Karpas-422 (cell line): ENCODE data around the gene NETO2. TPM values are rescaled to one million over a fixed set of nuclear protein-coding genes. Genes with fewer than 3 reads are reported as not detected.
"Not testable (repeated sequence)": the region's sequence is repeated elsewhere in the genome, so short reads cannot be mapped to it uniquely, and the experiment has no call there.

ENCODE experiments used
- DNase-seq: peaks from one replicate; pipeline ENCODE4 v3.0.0-alpha.2; 2015
- H2AFZ ChIP-seq: fragments of 200-600 bp; sonication (generic); 2 replicates; pipeline ENCODE4 v1.6.1; 2014; ENCODE audit warnings: antibody characterized with exemption, low read length, mixed read lengths
- H3K27ac ChIP-seq: fragments of 200-600 bp; sonication (generic); 2 replicates; pipeline ENCODE4 v1.5.1; 2014; ENCODE audit warnings: mild to moderate bottlenecking, low read length, moderate library complexity
- H3K27me3 ChIP-seq: fragments of 200-600 bp; sonication (generic); 2 replicates; pipeline ENCODE4 v1.6.1; 2014; ENCODE audit warnings: low read length, mixed read lengths
- H3K36me3 ChIP-seq: fragments of 200-600 bp; sonication (generic); 2 replicates; pipeline ENCODE4 v1.6.1; 2014; ENCODE audit warnings: low read length, mixed read lengths; ENCODE audit not compliant: insufficient read depth
- H3K4me1 ChIP-seq: fragments of 200-600 bp; sonication (generic); 2 replicates; pipeline ENCODE4 v1.6.1; 2014; ENCODE audit warnings: mild to moderate bottlenecking, low read length, mixed read lengths
- H3K4me2 ChIP-seq: fragments of 200-600 bp; sonication (generic); 2 replicates; pipeline ENCODE4 v1.6.1; 2014; ENCODE audit warnings: low read length, low read depth, mild to moderate bottlenecking; ENCODE audit not compliant: poor library complexity, severe bottlenecking
- H3K4me3 ChIP-seq: fragments of 200-600 bp; sonication (generic); 2 replicates; pipeline ENCODE4 v1.5.1; 2014; ENCODE audit warnings: mild to moderate bottlenecking, antibody characterized with exemption, low read length, mixed read lengths
- H3K79me2 ChIP-seq: fragments of 200-600 bp; sonication (generic); 2 replicates; pipeline ENCODE4 v1.6.1; 2014; ENCODE audit warnings: mild to moderate bottlenecking, low read length, mixed read lengths
- H3K9ac ChIP-seq: fragments of 200-600 bp; sonication (generic); 2 replicates; pipeline ENCODE4 v1.6.0; 2014; ENCODE audit warnings: low read length
- H3K9me2 ChIP-seq: fragments of 200-600 bp; sonication (generic), shearing (Covaris generic); replicated peaks from 2 replicates; pipeline ENCODE4 v1.6.0; 2014; ENCODE audit warnings: mild to moderate bottlenecking, low read length, moderate library complexity; ENCODE audit not compliant: insufficient read depth
- H3K9me3 ChIP-seq: fragments of 300-700, 200-600 bp; sonication (generic); 2 replicates; pipeline ENCODE4 v1.6.1; 2014; ENCODE audit warnings: low read length, mixed read lengths
- H4K20me1 ChIP-seq: fragments of 200-600 bp; sonication (generic); 2 replicates; pipeline ENCODE4 v1.6.1; 2014; ENCODE audit warnings: mild to moderate bottlenecking, antibody characterized with exemption, low read length, low read depth; ENCODE audit not compliant: insufficient read depth
- total RNA-seq: library from RNA; depleted of rRNA; stranded (reverse); fragments of >200 nt; shearing (Covaris generic); gene quantifications from 2 replicates; pipeline ENCODE4 v1.2.3, GENCODE V29; 2014; ENCODE audit warnings: low replicate concordance

The NETO2 gene
- total RNA-seq, 1 experiment from 2014 or later, result 83.9 TPM

- no peaks in the 10 kb centered on the region for H3K79me2 ChIP-seq
- no peaks in the 10 kb centered on the region for H3K4me1 ChIP-seq
- no peak overlapping the region for H3K4me3 ChIP-seq
- no peak overlapping the region for H2AFZ ChIP-seq
- no peak for DNase-seq
- H4K20me1 ChIP-seq, result no peaks in the 10 kb centered on the region
- no peaks in the 10 kb centered on the region for H3K9me3 ChIP-seq
- no peaks in the 10 kb centered on the region for H3K36me3 ChIP-seq
- H3K9ac ChIP-seq, result no peak overlapping the region
- H3K27me3 ChIP-seq, result no peaks in the 10 kb centered on the region
- H3K9me2 ChIP-seq, result no peaks in the 10 kb centered on the region
- no peak overlapping the region for H3K27ac ChIP-seq
- H3K4me2 ChIP-seq, result no peak overlapping the region
Measured at GRCh38 chr16:47059991-47060390, 83.8 kb downstream of the NETO2 start.

DNA sequence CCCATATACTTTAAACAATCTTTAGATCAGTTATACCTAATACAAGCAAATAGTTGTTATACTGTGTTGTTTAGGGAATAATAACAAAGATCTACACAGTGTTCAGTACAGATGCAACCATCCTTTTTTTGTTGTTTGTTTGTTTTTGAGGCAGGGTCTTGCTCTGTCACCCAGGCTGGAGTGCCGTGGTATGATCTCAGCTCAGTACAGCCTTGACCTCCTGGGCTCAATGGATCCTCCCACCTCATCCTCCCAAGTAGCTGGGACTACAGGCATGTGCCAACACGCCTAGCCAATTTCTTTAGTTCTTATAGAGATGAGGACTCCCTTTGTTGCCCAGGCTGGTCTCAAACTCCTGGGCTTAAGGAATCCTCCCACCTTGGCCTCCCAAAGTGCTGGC, 84.6 kb downstream of the NETO2 start:
- not testable (repeated sequence) for H3K36me3 ChIP-seq, H3K27ac ChIP-seq, H3K9ac ChIP-seq, H3K27me3 ChIP-seq, H3K9me3 ChIP-seq, H3K79me2 ChIP-seq, H4K20me1 ChIP-seq, H2AFZ ChIP-seq, H3K4me3 ChIP-seq, H3K4me1 ChIP-seq, H3K9me2 ChIP-seq, DNase-seq, H3K4me2 ChIP-seq

- no peak overlapping the region for H3K9ac ChIP-seq
- H3K79me2 ChIP-seq, result no peaks in the 10 kb centered on the region
- H3K9me2 ChIP-seq, result no peaks in the 10 kb centered on the region
- no peak for DNase-seq
- H3K4me1 ChIP-seq, result no peaks in the 10 kb centered on the region
- H3K9me3 ChIP-seq, result no peaks in the 10 kb centered on the region
- no peak overlapping the region for H3K4me3 ChIP-seq
- H3K27me3 ChIP-seq, result no peaks in the 10 kb centered on the region
- H4K20me1 ChIP-seq, result no peaks in the 10 kb centered on the region
- H3K4me2 ChIP-seq, result no peak overlapping the region
- no peak overlapping the region for H2AFZ ChIP-seq
- H3K36me3 ChIP-seq, result no peaks in the 10 kb centered on the region
- H3K27ac ChIP-seq, result no peak overlapping the region
Measured at GRCh38 chr16:47058295-47059086, 85.3 kb downstream of the NETO2 start.

DNA sequence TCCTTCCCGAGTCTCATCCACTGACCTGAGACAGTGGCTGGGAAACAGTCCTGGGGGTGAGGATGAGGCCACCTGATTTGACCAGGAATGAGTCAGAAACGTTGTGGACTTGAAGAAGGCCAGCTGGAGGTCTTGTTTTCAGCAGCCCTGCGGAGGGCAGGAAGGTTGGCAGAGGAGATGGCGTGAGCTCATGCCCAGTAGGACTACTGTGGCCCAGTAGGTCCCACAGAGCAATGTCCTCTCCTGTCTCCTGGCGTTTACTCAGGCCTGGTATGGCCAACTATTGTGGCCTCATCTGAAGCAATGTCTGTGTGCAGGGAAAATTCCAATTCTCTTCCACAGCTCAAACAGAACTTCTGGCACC, 86.1 kb downstream of the NETO2 start:
- H3K4me2 ChIP-seq, result no peak overlapping the region

DNA sequence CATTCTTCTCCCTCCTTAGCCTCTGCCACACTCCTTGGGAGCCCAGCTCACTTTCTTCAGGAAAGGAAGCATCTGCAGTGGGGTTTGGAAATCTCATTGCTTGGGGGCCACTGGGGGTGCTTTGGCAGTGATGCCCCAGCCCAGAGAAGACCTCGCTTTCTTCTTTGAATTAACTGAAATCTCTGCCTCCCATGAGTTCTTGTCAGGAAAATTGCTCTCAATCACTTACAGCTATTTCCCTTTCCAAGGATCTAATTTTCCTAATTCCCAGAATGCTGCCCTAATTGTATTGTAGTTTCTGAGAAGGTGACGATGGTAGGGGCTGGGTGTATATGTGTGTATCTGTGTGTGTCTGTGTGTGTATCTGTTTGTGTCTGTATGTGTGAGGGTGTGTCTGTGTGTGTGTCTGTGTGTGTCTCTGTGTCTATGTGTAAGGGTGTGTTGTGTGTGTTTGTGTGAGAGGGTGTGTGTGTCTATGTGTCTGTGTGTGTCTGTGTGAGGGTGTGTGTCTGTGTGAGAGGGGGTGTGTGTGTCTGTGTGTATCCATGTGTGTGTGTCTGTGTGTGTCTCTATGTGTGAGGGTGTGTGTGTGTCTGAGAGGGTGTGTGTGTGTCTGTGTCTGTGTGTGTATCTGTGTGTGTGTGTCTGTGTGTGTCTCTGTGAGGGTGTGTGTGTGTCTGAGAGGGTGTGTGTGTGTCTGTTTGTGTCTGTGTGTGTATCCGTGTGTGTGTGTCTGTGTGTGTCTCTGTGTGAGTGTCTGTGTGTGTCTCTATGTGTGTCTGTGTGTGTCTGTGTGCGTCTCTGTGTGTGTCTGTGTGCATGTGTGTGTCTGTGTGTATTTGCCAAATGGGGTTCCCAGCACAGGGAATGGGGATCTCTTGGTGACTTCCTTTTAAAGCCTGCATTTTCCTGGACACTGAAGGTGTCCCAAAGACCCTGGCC, 86.8 kb downstream of the NETO2 start:
- Histone ChIP-seq H3K27ac (no peak overlapping the region), H3K79me2 (no peaks in the 10 kb centered on the region), H3K4me3 (no peak overlapping the region)

More for the DNA sequence above, 86.1 kb downstream of the NETO2 start:
- H2AFZ ChIP-seq, result no peak overlapping the region
- no peak overlapping the region for H3K4me3 ChIP-seq
- no peaks in the 10 kb centered on the region for H3K79me2 ChIP-seq
- no peaks in the 10 kb centered on the region for H3K27me3 ChIP-seq
- no peaks in the 10 kb centered on the region for H3K9me2 ChIP-seq
- DNase-seq, result no peak
- H3K36me3 ChIP-seq, result no peaks in the 10 kb centered on the region
- no peak overlapping the region for H3K9ac ChIP-seq
- no peaks in the 10 kb centered on the region for H3K9me3 ChIP-seq
- no peak overlapping the region for H3K27ac ChIP-seq
- no peaks in the 10 kb centered on the region for H4K20me1 ChIP-seq
- H3K4me1 ChIP-seq, result no peaks in the 10 kb centered on the region

GRCh38 chr16:47056061-47056460, 87.7 kb downstream of the NETO2 start:
- H3K9me3 ChIP-seq, H3K36me3 ChIP-seq, H3K27me3 ChIP-seq, H3K9me2 ChIP-seq, H3K4me3 ChIP-seq, H3K27ac ChIP-seq, H3K9ac ChIP-seq, H2AFZ ChIP-seq, DNase-seq, H4K20me1 ChIP-seq, H3K4me2 ChIP-seq, H3K79me2 ChIP-seq, H3K4me1 ChIP-seq: not testable (repeated sequence)

More for the DNA sequence above, 86.8 kb downstream of the NETO2 start:
- H3K4me1 ChIP-seq, result no peaks in the 10 kb centered on the region
- DNase-seq, result no peak
- no peak overlapping the region for H2AFZ ChIP-seq
- H3K9me3 ChIP-seq, result no peaks in the 10 kb centered on the region
- no peaks in the 10 kb centered on the region for H3K9me2 ChIP-seq
- H3K9ac ChIP-seq, result no peak overlapping the region
- H3K36me3 ChIP-seq, result no peaks in the 10 kb centered on the region
- H4K20me1 ChIP-seq, result no peaks in the 10 kb centered on the region
- no peaks in the 10 kb centered on the region for H3K27me3 ChIP-seq
- H3K4me2 ChIP-seq, result no peak overlapping the region

GRCh38 chr16:47055136-47055885, 88.4 kb downstream of the NETO2 start:
- H3K36me3 ChIP-seq, result no peaks in the 10 kb centered on the region
- no peak overlapping the region for H3K4me2 ChIP-seq
- H3K27me3 ChIP-seq, result no peaks in the 10 kb centered on the region
- H3K9me2 ChIP-seq, result no peaks in the 10 kb centered on the region
- H3K4me3 ChIP-seq, result no peak overlapping the region
- no peak overlapping the region for H3K9ac ChIP-seq
- DNase-seq, result no peak
- no peak overlapping the region for H2AFZ ChIP-seq
- no peaks in the 10 kb centered on the region for H3K79me2 ChIP-seq
- no peaks in the 10 kb centered on the region for H4K20me1 ChIP-seq
- H3K4me1 ChIP-seq, result no peaks in the 10 kb centered on the region
- no peaks in the 10 kb centered on the region for H3K9me3 ChIP-seq
- no peak overlapping the region for H3K27ac ChIP-seq

DNA sequence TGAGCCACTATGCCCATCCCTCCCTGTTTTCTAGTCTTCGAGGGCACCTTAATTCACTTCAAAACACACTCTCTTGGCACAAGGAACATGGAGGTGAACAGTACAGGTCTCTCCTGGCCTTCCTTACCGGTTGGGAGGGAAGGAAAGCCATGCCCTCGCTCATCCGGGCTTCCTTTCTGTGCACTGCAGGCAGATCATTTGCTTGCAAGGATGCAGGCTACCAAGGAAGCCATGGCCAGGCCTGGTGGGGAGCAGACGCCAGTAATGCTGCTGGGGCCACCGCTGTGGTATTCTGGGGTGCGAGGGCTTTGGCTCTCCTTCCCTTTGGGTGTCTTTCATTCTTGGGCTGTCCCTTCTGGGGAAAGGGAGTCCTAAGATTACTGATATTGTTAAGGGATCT, 89.4 kb downstream of the NETO2 start:
- H3K4me3 ChIP-seq, result no peak overlapping the region
- no peaks in the 10 kb centered on the region for H3K36me3 ChIP-seq
- H2AFZ ChIP-seq, result no peak overlapping the region
- H3K27me3 ChIP-seq, result no peaks in the 10 kb centered on the region
- no peak overlapping the region for H3K9ac ChIP-seq
- H3K9me2 ChIP-seq, result no peaks in the 10 kb centered on the region
- no peaks in the 10 kb centered on the region for H3K9me3 ChIP-seq
- H3K4me2 ChIP-seq, result no peak overlapping the region
- no peaks in the 10 kb centered on the region for H3K79me2 ChIP-seq
- H3K27ac ChIP-seq, result no peak overlapping the region
- no peaks in the 10 kb centered on the region for H3K4me1 ChIP-seq
- H4K20me1 ChIP-seq, result no peaks in the 10 kb centered on the region
- DNase-seq, result no peak
